Left lung (tissue), 10 donors: ENCODE data around the gene SLC34A3. TPM values are rescaled to one million over a fixed set of nuclear protein-coding genes. Genes with fewer than 3 reads are reported as not detected.

Source experiments
- ATAC-seq: fragments of 200-7000 bp; cut with Tn5 transposase; one replicate; pipeline ENCODE4 v1.9.1; 2020; ENCODE audit warnings: moderate library complexity
- DNase-seq, 4 donors: peaks; one replicate each; pipeline ENCODE4 v3.0.0-alpha.2; 2013 to 2020
- H3K27ac ChIP-seq, 2 donors: fragments of 200-600 bp; sonication (generic) in 1 of 2; one replicate each; pipeline versions ENCODE4 v1.5.0 to v1.8.0; 2020 to 2021
- H3K27me3 ChIP-seq, 2 donors: fragments of 200-600 bp; sonication (generic) in 1 of 2; one replicate each; pipeline versions ENCODE4 v1.5.0 to v1.8.0; 2020 to 2021
- H3K36me3 ChIP-seq, 2 donors: fragments of 200-600 bp; sonication (generic) in 1 of 2; one replicate each; pipeline versions ENCODE4 v1.5.0 to v1.8.0; 2020 to 2021
- H3K4me1 ChIP-seq, 2 donors: fragments of 200-600 bp; one replicate each; pipeline ENCODE4 v1.8.0; 2021
- H3K4me3 ChIP-seq, 2 donors: fragments of 200-600 bp; sonication (generic) in 1 of 2; one replicate each; pipeline versions ENCODE4 v1.5.0 to v1.8.0; 2020 to 2021; ENCODE audit warnings: mild to moderate bottlenecking in 1 of 2
- H3K9me3 ChIP-seq, 2 donors: fragments of 200-600 bp; sonication (generic) in 1 of 2; one replicate each; pipeline versions ENCODE4 v1.5.0 to v1.8.0; 2020 to 2021
- intact Hi-C, 2 donors: fragments of 100-400 bp; cut with DNase I; formaldehyde crosslinking; loops; one replicate each; pipeline versions ENCODE4 v1.11.2 to v1.14.2; 2022
- polyA plus RNA-seq, 6 donors: library from polyadenylated mRNA; unstranded; fragments of 120-200 nt; gene quantifications; one replicate each; pipeline ENCODE4 v1.2.1, GENCODE V29; 2013; ENCODE audit not compliant: insufficient read length in 6 of 6
- total RNA-seq, 2 donors: library from RNA; stranded (reverse); fragmentation: NEBNext Ultra II Directional; extraction: Animal tissue kit (Norgen Biotek cat#: 25700); gene quantifications; one replicate each; pipeline ENCODE4 v1.2.1, GENCODE V29; 2021
- TF ChIP-seq, protein P1 (sequence below), 2 donors: fragments of 200-600 bp; sonication (generic) in 1 of 2; IDR thresholded peaks; one replicate each; pipeline versions ENCODE4 v1.5.0 to v1.8.0; 2021; ENCODE audit warnings: antibody characterized with exemption in 2 of 2
- donor health status: DM: no; HTN: yes; CAD: no.
- donor health status: DM: no; HTN: no; CAD: no.

SLC34A3 gene
- total and polyA plus RNA-seq, 8 donors, result 0.12 to 2.8 (median 1.7) TPM; not detected in 1

DNA sequence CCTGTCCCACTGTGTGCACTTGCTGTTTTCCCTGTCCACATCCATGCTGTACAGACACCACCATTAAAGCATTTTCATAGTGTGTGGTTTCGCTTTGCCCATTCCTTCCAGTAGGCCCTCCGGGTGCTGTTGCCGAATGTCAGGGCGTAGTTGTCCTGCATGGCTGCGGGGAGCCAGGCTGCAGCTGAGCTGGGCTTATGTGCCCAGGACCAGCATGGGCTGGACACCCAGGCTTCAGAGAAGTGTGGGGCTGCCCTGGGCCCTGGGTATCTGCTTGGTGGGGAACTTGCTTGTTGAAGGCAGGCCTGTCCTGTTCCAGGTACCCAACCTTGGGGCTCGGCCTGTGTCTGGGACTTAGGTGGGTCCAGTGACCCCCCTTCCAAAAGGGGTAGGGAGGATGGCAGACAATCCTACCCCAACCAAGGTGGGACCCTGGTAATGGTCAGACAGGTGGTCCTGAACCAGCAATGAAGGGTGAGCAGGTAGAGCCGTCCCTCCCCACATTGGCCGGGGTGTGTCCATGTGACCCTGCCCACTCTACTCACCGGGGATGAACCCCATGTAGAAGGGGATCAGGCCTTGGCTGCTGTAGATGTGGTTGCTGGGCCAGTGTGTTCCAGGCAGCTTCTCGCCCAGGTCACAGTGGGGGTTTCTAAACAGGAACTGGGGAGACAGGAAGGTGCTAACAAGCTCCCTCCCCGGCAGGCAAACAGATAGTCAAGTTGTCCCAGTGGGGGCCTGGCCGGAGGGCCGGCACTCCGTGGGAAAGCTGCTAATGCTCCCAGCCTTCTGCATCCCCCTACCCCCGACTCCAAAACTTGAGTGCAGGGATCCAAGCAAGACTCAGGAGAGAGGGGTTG lies 13.2 kb downstream of the SLC34A3 start:
- intact Hi-C loops, result no loop called here
- ATAC-seq (no peak), DNase-seq (no peak)
- H3K36me3 ChIP-seq, result peaks cover 0 to 26% of the 10 kb centered on the region in 2 donors
- H3K9me3 ChIP-seq, result no peaks in the 10 kb centered on the region
- no peaks in the 10 kb centered on the region for H3K27me3 ChIP-seq
- TF ChIP-seq, protein P1, sequence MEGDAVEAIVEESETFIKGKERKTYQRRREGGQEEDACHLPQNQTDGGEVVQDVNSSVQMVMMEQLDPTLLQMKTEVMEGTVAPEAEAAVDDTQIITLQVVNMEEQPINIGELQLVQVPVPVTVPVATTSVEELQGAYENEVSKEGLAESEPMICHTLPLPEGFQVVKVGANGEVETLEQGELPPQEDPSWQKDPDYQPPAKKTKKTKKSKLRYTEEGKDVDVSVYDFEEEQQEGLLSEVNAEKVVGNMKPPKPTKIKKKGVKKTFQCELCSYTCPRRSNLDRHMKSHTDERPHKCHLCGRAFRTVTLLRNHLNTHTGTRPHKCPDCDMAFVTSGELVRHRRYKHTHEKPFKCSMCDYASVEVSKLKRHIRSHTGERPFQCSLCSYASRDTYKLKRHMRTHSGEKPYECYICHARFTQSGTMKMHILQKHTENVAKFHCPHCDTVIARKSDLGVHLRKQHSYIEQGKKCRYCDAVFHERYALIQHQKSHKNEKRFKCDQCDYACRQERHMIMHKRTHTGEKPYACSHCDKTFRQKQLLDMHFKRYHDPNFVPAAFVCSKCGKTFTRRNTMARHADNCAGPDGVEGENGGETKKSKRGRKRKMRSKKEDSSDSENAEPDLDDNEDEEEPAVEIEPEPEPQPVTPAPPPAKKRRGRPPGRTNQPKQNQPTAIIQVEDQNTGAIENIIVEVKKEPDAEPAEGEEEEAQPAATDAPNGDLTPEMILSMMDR (IDR thresholded peaks at IDR 0.05), result no peak
- peaks cover 17 to 45% of the 10 kb centered on the region in 2 donors for H3K4me1 ChIP-seq
- H3K27ac ChIP-seq, result no peak overlapping the region
- H3K4me3 ChIP-seq, result no peak overlapping the region

DNA sequence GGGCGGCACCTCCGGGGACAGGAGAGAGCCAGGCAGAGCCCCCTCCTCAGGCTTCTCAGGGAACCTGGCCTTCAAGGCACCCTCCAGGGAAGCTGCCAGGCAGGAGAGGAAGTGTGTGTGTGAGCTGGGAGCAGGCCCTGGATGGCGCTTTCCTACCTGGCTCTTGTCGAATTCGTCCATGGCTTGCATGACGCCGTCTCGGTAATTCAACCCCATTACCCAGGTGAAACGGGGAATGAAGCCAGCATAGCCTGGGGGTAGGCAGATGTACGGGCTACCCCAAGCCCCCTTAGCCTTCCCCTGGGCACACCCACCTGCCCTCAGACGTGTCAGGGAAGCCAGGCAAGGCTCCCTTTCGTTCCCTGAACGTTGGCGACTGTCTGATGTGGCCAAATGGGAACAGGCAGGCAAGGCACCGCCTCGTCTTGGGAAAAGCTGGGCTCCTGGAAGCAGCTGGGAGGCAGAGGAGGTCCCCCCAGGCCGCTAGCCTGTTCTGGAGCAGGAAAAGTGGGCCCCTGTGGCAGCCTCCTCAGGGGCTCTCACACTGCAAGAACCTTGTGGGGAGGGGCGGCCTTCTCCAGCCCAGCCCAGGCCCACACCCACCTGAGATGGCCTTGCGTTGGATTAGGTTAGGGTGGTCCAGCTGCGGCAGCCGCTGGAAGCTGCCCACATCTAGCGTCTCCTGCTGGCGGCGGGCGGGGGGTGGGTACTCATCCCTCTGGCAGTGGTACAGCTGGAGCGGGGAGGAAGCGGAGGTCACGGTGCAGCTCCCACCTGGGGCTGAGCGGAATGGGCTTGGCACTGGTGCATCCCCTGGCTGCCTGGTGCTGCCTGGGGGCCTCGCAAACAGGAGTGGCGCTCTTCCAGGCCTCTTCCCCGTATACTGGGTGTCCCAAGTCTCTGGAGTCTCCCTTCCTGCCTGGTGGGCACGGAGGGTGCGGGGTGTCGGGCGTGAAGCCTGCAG lies 14.1 kb downstream of the SLC34A3 start:
- no peaks in the 10 kb centered on the region for H3K9me3 ChIP-seq
- intact Hi-C loops, result no loop called here
- H3K4me1 ChIP-seq, result peaks cover 17 to 36% of the 10 kb centered on the region in 2 donors
- no peak for DNase-seq
- H3K36me3 ChIP-seq, result peaks cover 0 to 26% of the 10 kb centered on the region in 2 donors
- no peak for ATAC-seq
- no peak overlapping the region for H3K27ac ChIP-seq
- TF ChIP-seq, protein P1 (IDR thresholded peaks at IDR 0.05), result no peak
- no peaks in the 10 kb centered on the region for H3K27me3 ChIP-seq
- H3K4me3 ChIP-seq, result no peak overlapping the region

GRCh38 chr9:137245450-137246421 lies 15.0 kb downstream of the SLC34A3 start:
- TF ChIP-seq, protein P1 (IDR thresholded peaks at IDR 0.05), result no peak
- DNase-seq, result no peak
- no peak overlapping the region for H3K4me3 ChIP-seq

DNA sequence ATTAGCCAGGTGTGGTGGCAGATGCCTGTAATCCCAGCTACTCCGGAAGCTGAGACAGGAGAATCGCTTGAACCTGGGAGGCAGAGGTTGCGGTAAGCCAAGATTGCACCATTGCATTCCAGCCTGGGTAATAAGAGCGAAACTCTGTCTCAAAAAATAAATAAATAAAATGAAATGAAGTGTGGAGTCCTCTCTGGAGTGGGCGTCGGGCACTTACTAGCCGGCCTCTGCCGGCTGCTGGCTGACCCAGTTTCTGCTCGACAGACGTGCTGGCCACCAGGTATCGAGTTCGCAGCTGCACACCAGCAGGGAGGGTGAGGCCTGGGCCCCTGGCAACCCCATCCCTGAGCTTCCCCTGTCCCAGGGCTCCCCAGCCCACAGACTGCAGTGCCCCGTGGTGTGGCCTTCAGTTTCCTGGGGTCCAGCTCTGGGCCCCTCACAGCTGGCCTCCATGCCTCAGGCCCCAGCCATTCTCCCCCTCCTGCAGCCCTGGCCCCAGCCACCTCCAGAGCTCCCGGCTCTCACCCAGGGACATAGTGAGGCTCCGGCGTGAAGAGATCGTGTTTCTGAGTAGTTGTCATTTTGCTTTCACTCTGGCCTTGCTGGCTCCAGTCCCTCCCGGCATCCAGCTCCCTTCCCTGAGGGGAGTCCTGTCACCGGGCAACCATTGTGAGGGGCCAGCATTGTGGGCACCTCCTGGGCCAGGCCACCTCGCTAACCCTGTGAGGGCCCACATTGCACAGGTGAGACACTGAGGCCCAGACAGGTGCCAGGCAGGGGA lies 16.6 kb downstream of the SLC34A3 start:
- TF ChIP-seq, protein P1 (IDR thresholded peaks at IDR 0.05), result no peak
- Histone ChIP-seq H3K27me3 (no peaks in the 10 kb centered on the region), H3K36me3 (peaks cover 0 to 19% of the 10 kb centered on the region in 2 donors), H3K4me3 (no peak overlapping the region), H3K4me1 (peaks cover 13 to 21% of the 10 kb centered on the region in 2 donors), H3K9me3 (no peaks in the 10 kb centered on the region), H3K27ac (peak overlapping the region in 1 of 2 donors; percentile 58)
- peak in 2 of 4 donors; percentile 60 to 64 for DNase-seq
- peak; percentile 78 for ATAC-seq
- intact Hi-C loops, result no loop called here

More at GRCh38 chr9:137245450-137246421, 15.0 kb downstream of the SLC34A3 start:
- no peaks in the 10 kb centered on the region for H3K9me3 ChIP-seq
- H3K36me3 ChIP-seq, result peaks cover 0 to 26% of the 10 kb centered on the region in 2 donors
- intact Hi-C loops, result no loop called here
- H3K27me3 ChIP-seq, result no peaks in the 10 kb centered on the region
- H3K4me1 ChIP-seq, result peaks cover 17 to 28% of the 10 kb centered on the region in 2 donors
- H3K27ac ChIP-seq, result no peak overlapping the region
- no peak for ATAC-seq
